HEK293T (cell line): ENCODE results near the gene IRAK3.

Source experiments
- CTCF ChIA-PET: fragments of 350-600 bp; formaldehyde crosslinking; extraction: SDS; loops from one replicate; lab custom pipeline; 2021; ENCODE audit warnings: antibody characterized with exemption, inconsistent platforms; lab: Yijun Ruan, JAX
- POLR2A ChIA-PET: fragments of 350-600 bp; formaldehyde crosslinking; extraction: SDS; loops from one replicate; lab custom pipeline; 2020; ENCODE audit warnings: antibody characterized with exemption, inconsistent platforms; lab: Yijun Ruan, JAX
- DNase-seq: peaks from one replicate; pipeline ENCODE4 v3.0.0; 2012; ENCODE audit warnings: mixed read lengths; ENCODE audit errors: extremely low spot score
- ARNT ChIP-seq: fragments of 450-650 bp; IDR thresholded peaks from 2 replicates; pipeline ENCODE4 v1.6.1; 2017; ENCODE audit warnings: mild to moderate bottlenecking
- BHLHE40 ChIP-seq: fragments of 450-650 bp; IDR thresholded peaks from 2 replicates; pipeline ENCODE4 v1.6.1; 2016; ENCODE audit warnings: mild to moderate bottlenecking, moderate library complexity, borderline replicate concordance
- CTBP1 ChIP-seq: fragments of 450-650 bp; IDR thresholded peaks from 2 replicates; pipeline ENCODE4 v1.6.1; 2016; ENCODE audit warnings: borderline replicate concordance
- ELF4 ChIP-seq: fragments of 450-650 bp; IDR thresholded peaks from 2 replicates; pipeline ENCODE4 v1.6.1; 2017; ENCODE audit warnings: antibody characterized with exemption
- FOXA1 ChIP-seq: fragments of 450-650 bp; IDR thresholded peaks from 2 replicates; pipeline ENCODE4 v1.6.1; 2016; ENCODE audit warnings: mild to moderate bottlenecking
- FOXK2 ChIP-seq: fragments of 450-650 bp; IDR thresholded peaks from 2 replicates; pipeline ENCODE4 v1.6.1; 2016; ENCODE audit warnings: mild to moderate bottlenecking
- FOXM1 ChIP-seq: fragments of 450-650 bp; IDR thresholded peaks from 2 replicates; pipeline ENCODE4 v1.6.1; 2017; ENCODE audit warnings: mild to moderate bottlenecking, borderline replicate concordance
- HDGF ChIP-seq: fragments of 450-650 bp; IDR thresholded peaks from 2 replicates; pipeline ENCODE4 v1.6.1; 2017; ENCODE audit warnings: antibody characterized with exemption, borderline replicate concordance
- L3MBTL2 ChIP-seq: fragments of 450-650 bp; conservative IDR thresholded peaks from 2 replicates; pipeline ENCODE4 v1.6.1; 2016; ENCODE audit warnings: mild to moderate bottlenecking
- LEF1 ChIP-seq: fragments of 450-650 bp; IDR thresholded peaks from 2 replicates; pipeline ENCODE4 v1.6.1; 2017; ENCODE audit warnings: mild to moderate bottlenecking, borderline replicate concordance
- NFRKB ChIP-seq: fragments of 450-650 bp; IDR thresholded peaks from 2 replicates; pipeline ENCODE4 v1.6.1; 2016; ENCODE audit warnings: mild to moderate bottlenecking, moderate library complexity
- PKNOX1 ChIP-seq: fragments of 450-650 bp; IDR thresholded peaks from 2 replicates; pipeline ENCODE4 v1.6.1; 2016
- SP1 ChIP-seq: fragments of 450-650 bp; IDR thresholded peaks from 2 replicates; pipeline ENCODE4 v1.6.1; 2017
- SUZ12 ChIP-seq: fragments of 450-650 bp; IDR thresholded peaks from 2 replicates; pipeline ENCODE4 v1.6.1; 2016; ENCODE audit warnings: mild to moderate bottlenecking
- TARDBP ChIP-seq: fragments of 450-650 bp; IDR thresholded peaks from 2 replicates; pipeline ENCODE4 v1.6.1; 2016
- ZNF384 ChIP-seq: fragments of 450-650 bp; IDR thresholded peaks from 2 replicates; pipeline ENCODE4 v1.6.1; 2016

IRAK3 gene

GRCh38 chr12:66190519-66191370 is 1.7 kb downstream of the IRAK3 start:
- DNase-seq, result no peak
- ChIA-PET POLR2A (interaction anchor here (1.3 to 2.5 kb wide), 2 partner anchors 18 to 21 kb away, joined by 3 to 14 read pairs; partner anchors contain the start of gene TMBIM4), CTCF (interaction anchor here (0.9 kb wide), 1 partner anchor 14 kb away, joined by 3 read pairs; no protein-coding TSS in a partner anchor)
- TF ChIP-seq ZNF384, result no peak
- no peak for TF ChIP-seq ARNT
- TF ChIP-seq ELF4, result no peak
- TF ChIP-seq LEF1, result no peak
- no peak for TF ChIP-seq FOXM1
- TF ChIP-seq TARDBP, result no peak
- no peak for TF ChIP-seq FOXK2

GRCh38 chr12:66191547-66192126 is 2.6 kb downstream of the IRAK3 start:
- no peak for DNase-seq
- TF ChIP-seq BHLHE40 (no peak), FOXM1 (no peak), TARDBP (no peak), SUZ12 (no peak), FOXK2 (no peak), CTBP1 (no peak), SP1 (no peak), L3MBTL2 (no peak), HDGF (no peak), FOXA1 (no peak), ARNT (no peak), LEF1 (no peak), PKNOX1 (no peak), ELF4 (no peak), ZNF384 (no peak), NFRKB (no peak)
- CTCF ChIA-PET, result interaction anchor here (0.5 to 0.9 kb wide), 2 partner anchors 15 to 129 kb away, joined by 3 read pairs; no protein-coding TSS in a partner anchor
- POLR2A ChIA-PET, result interaction anchor here (2.5 kb wide), 1 partner anchor 22 kb away, joined by 14 read pairs; the partner anchor contains the start of gene TMBIM4

- TF ChIP-seq FOXA1 (no peak), CTBP1 (no peak), SUZ12 (no peak), SP1 (no peak), HDGF (no peak), PKNOX1 (no peak), L3MBTL2 (no peak), TARDBP (no peak), BHLHE40 (no peak), FOXK2 (no peak)
- ChIA-PET POLR2A (interaction anchor here (1.4 kb wide), 1 partner anchor 25 kb away, joined by 3 read pairs; the partner anchor contains the start of gene TMBIM4), CTCF (no interaction called here)
- no peak for DNase-seq
These were observed 5.1 kb downstream of the IRAK3 start for GRCh38 chr12:66194122-66194521.

GRCh38 chr12:66195242-66195641 is 6.2 kb downstream of the IRAK3 start:
- no peak for TF ChIP-seq TARDBP
- TF ChIP-seq NFRKB, result no peak
- TF ChIP-seq PKNOX1, result no peak
- TF ChIP-seq BHLHE40, result no peak
- TF ChIP-seq CTBP1, result no peak
- no peak for TF ChIP-seq L3MBTL2
- no peak for TF ChIP-seq FOXA1
- POLR2A ChIA-PET, result no interaction called here
- CTCF ChIA-PET, result no interaction called here
- no peak for DNase-seq

GRCh38 chr12:66196806-66197205 is 7.8 kb downstream of the IRAK3 start:
- ChIA-PET CTCF (interaction anchor here (0.7 kb wide), 1 partner anchor 927 kb away, joined by 3 read pairs; no protein-coding TSS in a partner anchor), POLR2A (interaction anchor here (2.3 kb wide), 1 partner anchor 27 kb away, joined by 9 read pairs; the partner anchor contains the start of gene TMBIM4)
- TF ChIP-seq FOXA1, result no peak
- TF ChIP-seq FOXK2, result no peak
- TF ChIP-seq SUZ12, result no peak
- TF ChIP-seq L3MBTL2, result no peak
- DNase-seq, result no peak

- POLR2A ChIA-PET, result interaction anchor here (2.3 kb wide), 1 partner anchor 28 kb away, joined by 9 read pairs; the partner anchor contains the start of gene TMBIM4
- TF ChIP-seq BHLHE40 (no peak), CTBP1 (no peak), FOXK2 (no peak), TARDBP (no peak), ARNT (no peak), HDGF (no peak), L3MBTL2 (no peak), SUZ12 (no peak), ELF4 (no peak), NFRKB (no peak), FOXM1 (no peak), FOXA1 (no peak), SP1 (no peak), LEF1 (no peak), PKNOX1 (no peak), ZNF384 (no peak)
- no peak for DNase-seq
- CTCF ChIA-PET, result no interaction called here
These were observed 8.5 kb downstream of the IRAK3 start for GRCh38 chr12:66197495-66197921.
